HEK293T (cell line): ENCODE results near the gene CLINT1.

ENCODE experiments used
- FOXM1 ChIP-seq: fragments of 450-650 bp; IDR thresholded peaks from 2 replicates; pipeline ENCODE4 v1.6.1; 2017; ENCODE audit warnings: mild to moderate bottlenecking, borderline replicate concordance
- L3MBTL2 ChIP-seq: fragments of 450-650 bp; conservative IDR thresholded peaks from 2 replicates; pipeline ENCODE4 v1.6.1; 2016; ENCODE audit warnings: mild to moderate bottlenecking
- NFRKB ChIP-seq: fragments of 450-650 bp; IDR thresholded peaks from 2 replicates; pipeline ENCODE4 v1.6.1; 2016; ENCODE audit warnings: mild to moderate bottlenecking, moderate library complexity

GRCh38 chr5:157800137-157800536 lies 58.8 kb downstream of the CLINT1 start:
- TF ChIP-seq L3MBTL2 (no peak), NFRKB (no peak), FOXM1 (no peak)
